Skin of body (tissue), 3 donors: Measurements from ENCODE around the gene CCDC32. TPM values are rescaled to one million over a fixed set of nuclear protein-coding genes. Genes with fewer than 3 reads are reported as not detected.
A peak's percentile ranks its signal among the peaks of the same experiment; 100 is the strongest.

Experiments
- DNase-seq: peaks from one replicate; lab custom pipeline; 2025; lab: John Stamatoyannopoulos, UW
- small RNA-seq: library from RNA; depleted of rRNA; stranded (forward); fragments of <200 nt; gene quantifications from one replicate; pipeline ENCODE3, GENCODE V24; 2014; ENCODE audit warnings: low replicate concordance
- total RNA-seq: library from RNA; depleted of rRNA; stranded (reverse); fragments of >200 nt; gene quantifications from one replicate; pipeline ENCODE4 v1.2.3, GENCODE V29; 2014

Gene CCDC32
- total RNA-seq, 1 donor from 2014 or later = 15.0 TPM

DNA sequence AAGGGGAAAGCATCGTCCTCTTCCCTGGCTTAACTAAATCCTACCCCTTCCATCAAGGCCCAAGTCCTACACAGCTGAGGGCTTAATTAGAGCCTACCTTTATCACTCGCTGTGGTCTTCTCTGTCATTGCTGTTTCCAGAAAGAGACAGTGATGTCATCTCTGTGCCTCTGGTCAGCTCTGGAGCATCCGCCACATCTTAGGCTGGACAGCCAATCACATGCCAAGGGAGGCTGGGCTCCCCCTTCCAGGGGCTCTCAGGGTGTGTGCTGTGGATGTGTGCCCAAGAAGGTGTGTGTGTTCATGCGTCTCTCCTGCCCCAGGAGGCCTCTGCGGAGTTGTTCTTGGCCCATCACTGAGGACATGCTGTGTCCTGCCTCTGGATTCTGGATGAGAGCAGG lies 51.2 kb downstream of the CCDC32 start:
- DNase-seq = no peak

DNA sequence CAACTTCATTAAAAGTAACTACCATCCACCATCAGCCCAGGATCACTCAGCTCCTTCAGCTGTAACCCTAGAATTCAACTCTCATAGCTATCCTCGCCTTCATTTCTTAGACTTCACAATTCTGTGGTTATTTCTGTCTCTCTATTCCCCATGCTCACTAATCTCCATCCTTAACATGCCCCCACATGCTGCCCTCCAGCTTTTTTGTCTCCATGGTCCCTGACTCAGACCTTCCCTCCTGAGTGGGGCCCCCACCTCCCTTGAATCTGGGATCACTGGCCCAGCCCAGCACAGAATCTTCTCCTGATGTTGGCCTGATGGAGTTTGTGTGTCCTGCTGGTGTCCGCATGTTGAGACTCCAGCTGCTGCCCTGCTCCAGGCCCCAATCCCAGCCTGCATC lies 52.4 kb downstream of the CCDC32 start:
- DNase-seq = no peak

DNA sequence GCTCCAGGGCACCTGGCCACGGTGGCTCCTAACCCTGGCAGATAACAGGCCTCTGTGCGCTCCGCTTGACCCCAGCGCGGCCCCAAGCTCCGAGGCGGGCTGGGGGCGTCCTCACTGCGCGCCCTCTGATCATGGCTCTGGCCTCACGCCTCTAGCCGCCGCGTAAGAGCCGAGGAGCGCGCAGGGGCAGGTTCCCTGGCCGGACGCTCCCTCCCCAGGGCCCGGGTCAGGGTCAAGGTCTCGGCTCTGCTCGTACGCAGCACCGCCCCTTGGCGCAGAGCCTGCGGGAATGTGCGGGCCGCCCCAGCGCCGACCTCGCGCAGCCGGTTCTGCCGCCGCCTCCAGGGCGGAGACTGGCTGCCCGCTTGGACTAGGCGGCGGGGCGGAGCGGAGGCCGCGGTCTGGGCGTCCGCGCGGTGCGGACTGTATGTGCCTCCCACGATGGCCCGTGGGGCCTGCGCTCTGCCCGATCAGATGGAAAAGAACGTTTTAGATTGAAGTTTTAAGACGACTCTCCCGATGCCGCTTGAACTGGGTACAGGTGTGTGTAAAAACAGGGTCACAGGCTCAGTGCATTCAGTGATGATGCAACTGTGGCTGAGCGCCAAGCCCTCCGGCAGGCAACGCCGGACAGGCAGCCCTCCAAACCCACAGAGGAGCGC lies 53.2 kb downstream of the CCDC32 start:
- no peak for DNase-seq

DNA sequence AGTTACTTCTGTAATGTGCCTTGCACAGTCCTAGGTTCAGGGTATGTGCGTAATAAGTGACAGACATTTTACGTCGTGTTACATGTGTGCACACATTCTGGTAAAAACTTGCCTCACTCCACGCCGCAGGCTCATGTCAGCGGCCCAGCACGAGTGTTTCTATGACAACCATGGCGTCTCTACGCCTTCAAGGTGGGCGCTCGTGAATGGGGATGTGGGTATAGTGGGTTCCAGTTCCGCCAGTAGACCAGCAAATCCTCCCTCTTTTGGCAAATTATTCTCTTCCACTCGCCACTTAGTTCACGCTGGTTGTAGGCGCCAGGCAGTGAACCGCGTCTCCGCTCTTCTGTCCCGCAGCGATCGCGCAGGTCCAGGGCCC lies 53.8 kb downstream of the CCDC32 start:
- no peak for DNase-seq

DNA sequence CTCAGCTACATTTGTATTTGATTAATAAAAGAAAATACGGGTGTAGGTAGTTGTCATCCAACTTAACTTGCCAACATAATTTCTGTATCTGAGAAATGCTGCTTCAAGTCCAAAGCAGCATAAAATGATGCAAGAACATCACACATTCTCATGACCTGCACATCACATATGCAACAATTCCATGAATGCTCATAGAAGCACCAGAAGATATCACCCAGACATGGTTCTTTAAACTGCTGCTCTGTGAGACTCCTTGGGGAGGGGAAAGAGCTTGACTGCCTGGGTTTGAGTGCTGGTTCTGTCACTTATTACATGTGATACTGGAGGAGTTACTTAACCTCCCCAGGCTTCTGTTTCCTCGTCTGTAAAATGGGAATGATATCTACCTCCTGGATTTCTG lies 54.6 kb downstream of the CCDC32 start:
- DNase-seq = no peak

DNA sequence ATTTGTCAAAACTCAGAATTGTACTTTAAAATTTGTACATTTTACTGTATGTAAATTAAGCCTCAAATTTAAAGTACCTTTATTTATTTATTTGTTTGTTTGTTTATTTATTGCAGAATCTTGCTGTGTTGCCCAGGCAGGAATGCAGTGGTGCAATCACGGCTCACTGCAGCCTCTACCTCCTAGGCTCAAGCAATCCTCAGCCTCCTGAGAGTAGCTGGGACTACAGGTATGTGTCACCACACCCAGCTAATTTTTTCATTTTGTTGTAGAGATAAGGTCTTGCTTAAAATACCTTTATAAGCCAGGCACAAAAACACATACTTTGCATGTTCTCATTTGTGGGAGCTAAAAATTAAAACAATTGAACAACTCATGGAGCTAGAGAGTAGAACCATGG lies 56.6 kb downstream of the CCDC32 start:
- DNase-seq = no peak

DNA sequence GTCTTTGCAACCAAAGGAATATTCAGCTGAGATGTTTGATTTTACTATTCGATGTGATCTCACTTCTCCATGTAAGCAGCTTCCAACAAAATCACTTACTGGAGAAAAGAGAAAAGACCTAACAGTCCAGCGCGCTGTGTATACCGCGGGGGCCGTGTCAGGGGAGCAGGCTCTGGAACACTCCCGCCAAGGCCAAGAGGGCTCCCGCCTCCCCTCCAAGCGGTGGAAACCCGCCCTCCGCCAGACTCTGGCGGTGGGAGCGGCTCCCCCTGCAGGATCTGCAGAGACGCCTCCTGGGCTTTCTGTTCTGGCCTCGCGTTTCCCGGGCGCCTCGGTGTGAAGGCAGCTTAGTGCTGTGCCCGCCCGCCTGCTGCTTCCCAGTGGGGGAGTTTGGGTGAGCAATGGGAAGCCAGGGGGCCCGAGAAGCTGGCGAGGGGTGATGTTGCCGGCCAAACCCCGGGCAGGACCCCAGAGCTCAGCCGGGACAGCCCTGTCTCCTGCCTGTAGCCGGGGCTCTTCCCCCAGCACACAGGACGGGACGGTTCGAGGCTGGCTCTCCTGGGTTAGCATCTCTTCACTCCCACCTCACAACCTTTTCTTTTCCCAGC lies 57.8 kb downstream of the CCDC32 start:
- DNase-seq = peak; percentile 40

Small RNAs within 50 kb of the gene (small RNA-seq; reads per million reads assigned to genes)
- gene RF00017 (not detected), gene RNU6-516P (not detected)

Other genes starting within 250 kb of the CCDC32 start
- 9.3 TPM for gene INAFM2, start 241.3 kb downstream of the CCDC32 start, total RNA-seq
- gene CCDC9B, start 224.1 kb downstream of the CCDC32 start, total RNA-seq = 5.3 TPM
- not detected for gene PHGR1, start 214.0 kb downstream of the CCDC32 start, total RNA-seq
- 0.79 TPM for gene DISP2, start 206.8 kb downstream of the CCDC32 start, total RNA-seq
- gene KNSTRN, start 182.3 kb downstream of the CCDC32 start, total RNA-seq = 15.1 TPM
- gene IVD, start 159.2 kb downstream of the CCDC32 start, total RNA-seq = 33.9 TPM
- gene BAHD1, start 124.1 kb downstream of the CCDC32 start, total RNA-seq = 9.3 TPM
- 5.5 TPM for gene CHST14, start 94.1 kb downstream of the CCDC32 start, total RNA-seq
- 5.8 TPM for gene RPUSD2, start 4.3 kb upstream of the CCDC32 start, total RNA-seq
- gene KNL1, start 29.2 kb upstream of the CCDC32 start, total RNA-seq = 11.8 TPM
- gene RAD51, start 130.1 kb upstream of the CCDC32 start, total RNA-seq = 3.7 TPM
- 16.6 TPM for gene RMDN3, start 190.2 kb upstream of the CCDC32 start, total RNA-seq
- 7.4 TPM for gene GCHFR, start 199.0 kb upstream of the CCDC32 start, total RNA-seq
- 3.3 TPM for gene C15orf62, start 204.9 kb upstream of the CCDC32 start, total RNA-seq
- gene ZFYVE19, start 242.0 kb upstream of the CCDC32 start, total RNA-seq = 17.1 TPM
- gene DNAJC17, start 242.4 kb upstream of the CCDC32 start, total RNA-seq = 19.0 TPM